ENCODE measurements around the gene RNF144A.

- TF ChIP-seq POLR2AphosphoS5 (IDR thresholded peaks at IDR 0.05; ENCODE audit: low read depth) (no peak), CTCF (conservative IDR thresholded peaks at IDR 0.05; ENCODE audit: low read depth in 2 of 2) (no peak), EZH2phosphoT487 (IDR thresholded peaks at IDR 0.05; ENCODE audit: unreplicated experiment) (no peak), CREB1 (CRISPR knock-in tag; IDR thresholded peaks at IDR 0.05; ENCODE audit: low read depth) (no peak), REST (IDR thresholded peaks at IDR 0.05; ENCODE audit: unreplicated experiment) (no peak), EZH2 (IDR thresholded peaks at IDR 0.05; ENCODE audit: low read depth, unreplicated experiment) (no peak), JUNB (IDR thresholded peaks at IDR 0.05; ENCODE audit: unreplicated experiment) (no peak), STAT1 (IDR thresholded peaks at IDR 0.05; ENCODE audit: unreplicated experiment) (no peak), ETS1 (IDR thresholded peaks at IDR 0.05) (no peak), ZNF114 (CRISPR knock-in tag; IDR thresholded peaks at IDR 0.05) (no peak), NANOG (IDR thresholded peaks at IDR 0.05; ENCODE audit: borderline replicate concordance) (no peak)
Measured at GRCh38 chr2:7030810-7031209, 113.6 kb downstream of the RNF144A start.
